HG03469 (cell line): ENCODE results near the gene STX10.
A peak's percentile ranks its signal among the peaks of the same experiment; 100 is the strongest.

ENCODE experiments used
- ATAC-seq: cut with Tn5 transposase; IDR thresholded peaks from one replicate; pipeline ENCODE4 v1.9.1; 2021; ENCODE audit warnings: mild to moderate bottlenecking, moderate library complexity, moderate number of reproducible peaks; ENCODE audit not compliant: unreplicated experiment

The STX10 gene

GRCh38 chr19:13121551-13122274 lies 28.5 kb downstream of the STX10 start:
- ATAC-seq: no peak

GRCh38 chr19:13120817-13121216 lies 29.4 kb downstream of the STX10 start:
- no peak for ATAC-seq

GRCh38 chr19:13120031-13120430 lies 30.1 kb downstream of the STX10 start:
- no peak for ATAC-seq

GRCh38 chr19:13119627-13120026 lies 30.5 kb downstream of the STX10 start:
- no peak for ATAC-seq

- no peak for ATAC-seq
Measured at GRCh38 chr19:13118424-13119193, 31.6 kb downstream of the STX10 start.

- peak; percentile 35 for ATAC-seq
Measured at GRCh38 chr19:13117772-13118423, 32.3 kb downstream of the STX10 start, which contains the start of gene NACC1. Gene NACC1 (plus strand): TSS chr19:13118264. CDS start chr19:13135208, 16,944 bp downstream.

- ATAC-seq: no peak
Measured at GRCh38 chr19:13117176-13117771, 32.9 kb downstream of the STX10 start.

- ATAC-seq: no peak
Measured at GRCh38 chr19:13116282-13117175, 33.6 kb downstream of the STX10 start, which contains the start of gene TRMT1. Gene TRMT1 (minus strand): TSS chr19:13116740. CDS start chr19:13116399, 341 bp downstream.

- no peak for ATAC-seq
Measured at GRCh38 chr19:13115936-13116281, 34.3 kb downstream of the STX10 start.

GRCh38 chr19:13112555-13112954 lies 37.6 kb downstream of the STX10 start:
- ATAC-seq: no peak

GRCh38 chr19:13110099-13110610 lies 40.0 kb downstream of the STX10 start:
- ATAC-seq: no peak

- no peak for ATAC-seq
Measured at GRCh38 chr19:13109361-13110098, 40.6 kb downstream of the STX10 start.

- no peak for ATAC-seq
Measured at GRCh38 chr19:13104848-13105711, 45.1 kb downstream of the STX10 start.

- ATAC-seq: no peak
Measured at GRCh38 chr19:13104360-13104847, 45.8 kb downstream of the STX10 start.

GRCh38 chr19:13103581-13104359 lies 46.4 kb downstream of the STX10 start:
- no peak for ATAC-seq

- ATAC-seq: peak; percentile 32
Measured at GRCh38 chr19:13102666-13103580, 47.3 kb downstream of the STX10 start, which contains the start of gene LYL1. Gene LYL1 (minus strand): TSS chr19:13102858. CDS start chr19:13101171, 1,687 bp downstream.

GRCh38 chr19:13102416-13102665 lies 47.8 kb downstream of the STX10 start:
- ATAC-seq: no peak
